Esophagus muscularis mucosa (tissue), 4 donors: Measurements from ENCODE around the gene NCKIPSD.

ENCODE experiments used
- CTCF ChIP-seq, 3 experiments: fragments of 200-600 bp in 2 of 3; fragments of 450-650 bp in 1 of 3; sonication (generic) in 2 of 3; IDR thresholded peaks; one replicate each; pipeline ENCODE4 v1.5.1; 2017 to 2019; ENCODE audit warnings: antibody characterized with exemption in 3 of 3, mild to moderate bottlenecking in 2 of 3, moderate library complexity in 1 of 3
- EP300 ChIP-seq: sonication (generic); formaldehyde crosslinking; IDR thresholded peaks from one replicate; pipeline ENCODE4 v1.6.1; 2017; ENCODE audit warnings: antibody characterized with exemption
- POLR2A ChIP-seq: fragments of 450-650 bp; IDR thresholded peaks from one replicate; pipeline ENCODE4 v1.6.1; 2017; ENCODE audit warnings: antibody characterized with exemption, moderate library complexity, mild to moderate bottlenecking, low read depth
- POLR2AphosphoS5 ChIP-seq, 2 donors: sonication (generic); formaldehyde crosslinking; IDR thresholded peaks; one replicate each; pipeline ENCODE4 v1.6.1; 2017; ENCODE audit warnings: antibody characterized with exemption in 2 of 2

GRCh38 chr3:48664313-48664644, 21.4 kb downstream of the NCKIPSD start:
- no peak for TF ChIP-seq CTCF (IDR thresholded peaks at IDR 0.05)
- no peak for TF ChIP-seq POLR2A
- no peak for TF ChIP-seq POLR2AphosphoS5 (IDR thresholded peaks at IDR 0.05)
- no peak for TF ChIP-seq EP300
